ENCODE measurements around the gene ZNF280B. TPM values are rescaled to one million over a fixed set of nuclear protein-coding genes. Genes with fewer than 3 reads are reported as not detected.
"Not testable (repeated sequence)": the region's sequence is repeated elsewhere in the genome, so short reads cannot be mapped to it uniquely, and the experiment has no call there.

The ZNF280B gene
- total and polyA plus RNA-seq, 9 of the 15 experiments (the other 6 are each of a cell fraction or from before 2014, with no cell fraction given): 7.7 to 29.9 (median 20.0) TPM

GRCh38 chr22:22491589-22491988 is 17.0 kb downstream of the ZNF280B start:
- H3K27ac ChIP-seq (ENCODE audit: extremely low read depth, low read depth, low read length); BruUV-seq (replicated peaks); H3K9me3 ChIP-seq (replicated peaks; ENCODE audit: control insufficient read depth, insufficient read depth, low read depth, low read length); H3K4me2 ChIP-seq (ENCODE audit: insufficient read depth, low read length); intact Hi-C loops (cut with micrococcal nuclease); ATAC-seq; H3K27me3 ChIP-seq (ENCODE audit: control insufficient read depth in 2 of 2, insufficient read depth in 2 of 2, low read length in 2 of 2); H2AFZ ChIP-seq (ENCODE audit: low read depth, low read length); FAIRE-seq; in situ Hi-C loops (cut with MboI); H3K79me2 ChIP-seq (ENCODE audit: control insufficient read depth, insufficient read depth, low read length); H3K9ac ChIP-seq (ENCODE audit: insufficient read depth in 1 of 2, low read depth in 2 of 2, low read length in 2 of 2); H3K4me1 ChIP-seq (replicated peaks in 1 of 2; ENCODE audit: control insufficient read depth in 2 of 2, insufficient read depth in 2 of 2, low read length in 2 of 2); H3K9me1 ChIP-seq (ENCODE audit: control insufficient read depth, insufficient read depth, low read length); H3K4me3 ChIP-seq; H4K20me1 ChIP-seq (replicated peaks; ENCODE audit: control insufficient read depth, insufficient read depth, low read length); TF ChIP-seq NR2C2 (CRISPR knock-in tag; IDR thresholded peaks at IDR 0.05); CEBPG (tag; conservative IDR thresholded peaks at IDR 0.05 in 1 of 2, IDR thresholded peaks at IDR 0.05 in 1 of 2); MYNN (IDR thresholded peaks at IDR 0.05): not testable (repeated sequence)
- WGBS (ENCODE audit: insufficient coverage, low coverage, missing lambda C conversion rate): 92% methylated on average over 3 of the region's 3 CpGs
- peaks cover 85% of the 10 kb centered on the region for H3K36me3 ChIP-seq (ENCODE audit: control insufficient read depth, insufficient read depth, low read length)
- peak in 1 of 4 experiments; percentile 43 for DNase-seq (ENCODE audit: extremely low read depth in 1 of 4, low spot score in 3 of 4)
- ChIA-PET CTCF (ENCODE audit: low intra/inter-chr PET ratio) (interaction anchor here (0.6 to 0.7 kb wide), 3 partner anchors 168 to 393 kb away, joined by 3 to 4 read pairs (median 3); no protein-coding TSS in a partner anchor), POLR2A (interaction anchor here (0.6 to 4.4 kb wide), 14 partner anchors 9 to 676 kb away, joined by 3 to 48 read pairs (median 4); partner anchors contain the start of genes PRAME and ZNF280A)
- TF ChIP-seq, protein P1, sequence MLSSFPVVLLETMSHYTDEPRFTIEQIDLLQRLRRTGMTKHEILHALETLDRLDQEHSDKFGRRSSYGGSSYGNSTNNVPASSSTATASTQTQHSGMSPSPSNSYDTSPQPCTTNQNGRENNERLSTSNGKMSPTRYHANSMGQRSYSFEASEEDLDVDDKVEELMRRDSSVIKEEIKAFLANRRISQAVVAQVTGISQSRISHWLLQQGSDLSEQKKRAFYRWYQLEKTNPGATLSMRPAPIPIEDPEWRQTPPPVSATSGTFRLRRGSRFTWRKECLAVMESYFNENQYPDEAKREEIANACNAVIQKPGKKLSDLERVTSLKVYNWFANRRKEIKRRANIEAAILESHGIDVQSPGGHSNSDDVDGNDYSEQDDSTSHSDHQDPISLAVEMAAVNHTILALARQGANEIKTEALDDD (IDR thresholded peaks at IDR 0.05): peak; percentile 91
- TF ChIP-seq, protein P2, sequence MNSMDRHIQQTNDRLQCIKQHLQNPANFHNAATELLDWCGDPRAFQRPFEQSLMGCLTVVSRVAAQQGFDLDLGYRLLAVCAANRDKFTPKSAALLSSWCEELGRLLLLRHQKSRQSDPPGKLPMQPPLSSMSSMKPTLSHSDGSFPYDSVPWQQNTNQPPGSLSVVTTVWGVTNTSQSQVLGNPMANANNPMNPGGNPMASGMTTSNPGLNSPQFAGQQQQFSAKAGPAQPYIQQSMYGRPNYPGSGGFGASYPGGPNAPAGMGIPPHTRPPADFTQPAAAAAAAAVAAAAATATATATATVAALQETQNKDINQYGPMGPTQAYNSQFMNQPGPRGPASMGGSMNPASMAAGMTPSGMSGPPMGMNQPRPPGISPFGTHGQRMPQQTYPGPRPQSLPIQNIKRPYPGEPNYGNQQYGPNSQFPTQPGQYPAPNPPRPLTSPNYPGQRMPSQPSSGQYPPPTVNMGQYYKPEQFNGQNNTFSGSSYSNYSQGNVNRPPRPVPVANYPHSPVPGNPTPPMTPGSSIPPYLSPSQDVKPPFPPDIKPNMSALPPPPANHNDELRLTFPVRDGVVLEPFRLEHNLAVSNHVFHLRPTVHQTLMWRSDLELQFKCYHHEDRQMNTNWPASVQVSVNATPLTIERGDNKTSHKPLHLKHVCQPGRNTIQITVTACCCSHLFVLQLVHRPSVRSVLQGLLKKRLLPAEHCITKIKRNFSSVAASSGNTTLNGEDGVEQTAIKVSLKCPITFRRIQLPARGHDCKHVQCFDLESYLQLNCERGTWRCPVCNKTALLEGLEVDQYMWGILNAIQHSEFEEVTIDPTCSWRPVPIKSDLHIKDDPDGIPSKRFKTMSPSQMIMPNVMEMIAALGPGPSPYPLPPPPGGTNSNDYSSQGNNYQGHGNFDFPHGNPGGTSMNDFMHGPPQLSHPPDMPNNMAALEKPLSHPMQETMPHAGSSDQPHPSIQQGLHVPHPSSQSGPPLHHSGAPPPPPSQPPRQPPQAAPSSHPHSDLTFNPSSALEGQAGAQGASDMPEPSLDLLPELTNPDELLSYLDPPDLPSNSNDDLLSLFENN (IDR thresholded peaks at IDR 0.05; ENCODE audit: low read depth in 2 of 2, low read length in 2 of 2): 0 out of 4 replicates have a peak, but pooled peaks of 1 of the 2 experiments have one; percentile 30
- TF ChIP-seq NR2C2 (tag; IDR thresholded peaks at IDR 0.05) (0 out of 2 replicates have a peak, but pooled peaks have one; percentile 15), CEBPG (CRISPR knock-in tag; IDR thresholded peaks at IDR 0.05) (0 out of 2 replicates have a peak, but pooled peaks have one; percentile 37), MYNN (CRISPR knock-in tag; IDR thresholded peaks at IDR 0.05) (0 out of 2 replicates have a peak, but pooled peaks have one; percentile 44), ZNF431 (CRISPR knock-in tag; IDR thresholded peaks at IDR 0.05) (0 out of 2 replicates have a peak, but pooled peaks have one; percentile 63), MNT (conservative IDR thresholded peaks at IDR 0.05) (0 out of 4 replicates have a peak, but pooled peaks of 1 of the 2 experiments have one; percentile 17)
- TF ChIP-seq, protein P3, sequence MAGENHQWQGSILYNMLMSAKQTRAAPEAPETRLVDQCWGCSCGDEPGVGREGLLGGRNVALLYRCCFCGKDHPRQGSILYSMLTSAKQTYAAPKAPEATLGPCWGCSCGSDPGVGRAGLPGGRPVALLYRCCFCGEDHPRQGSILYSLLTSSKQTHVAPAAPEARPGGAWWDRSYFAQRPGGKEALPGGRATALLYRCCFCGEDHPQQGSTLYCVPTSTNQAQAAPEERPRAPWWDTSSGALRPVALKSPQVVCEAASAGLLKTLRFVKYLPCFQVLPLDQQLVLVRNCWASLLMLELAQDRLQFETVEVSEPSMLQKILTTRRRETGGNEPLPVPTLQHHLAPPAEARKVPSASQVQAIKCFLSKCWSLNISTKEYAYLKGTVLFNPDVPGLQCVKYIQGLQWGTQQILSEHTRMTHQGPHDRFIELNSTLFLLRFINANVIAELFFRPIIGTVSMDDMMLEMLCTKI (IDR thresholded peaks at IDR 0.05; ENCODE audit: partially characterized antibody): peak; percentile 16
- TF ChIP-seq, protein P4, sequence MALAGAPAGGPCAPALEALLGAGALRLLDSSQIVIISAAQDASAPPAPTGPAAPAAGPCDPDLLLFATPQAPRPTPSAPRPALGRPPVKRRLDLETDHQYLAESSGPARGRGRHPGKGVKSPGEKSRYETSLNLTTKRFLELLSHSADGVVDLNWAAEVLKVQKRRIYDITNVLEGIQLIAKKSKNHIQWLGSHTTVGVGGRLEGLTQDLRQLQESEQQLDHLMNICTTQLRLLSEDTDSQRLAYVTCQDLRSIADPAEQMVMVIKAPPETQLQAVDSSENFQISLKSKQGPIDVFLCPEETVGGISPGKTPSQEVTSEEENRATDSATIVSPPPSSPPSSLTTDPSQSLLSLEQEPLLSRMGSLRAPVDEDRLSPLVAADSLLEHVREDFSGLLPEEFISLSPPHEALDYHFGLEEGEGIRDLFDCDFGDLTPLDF (CRISPR knock-in tag; IDR thresholded peaks at IDR 0.05): 0 out of 2 replicates have a peak, but pooled peaks have one; percentile 31

Data from K562 (cell line).